GM12892 (cell line): ENCODE results near the gene HPS5.

Experiments
- POLR2A ChIP-seq: IDR thresholded peaks from 2 replicates; pipeline ENCODE4 v1.6.1; 2011; ENCODE audit warnings: low read depth, low read length, control low read depth
- POLR2AphosphoS5 ChIP-seq: IDR thresholded peaks from 2 replicates; pipeline ENCODE4 v1.6.1; 2011; ENCODE audit warnings: low read depth, low read length, control low read depth
- TAF1 ChIP-seq: IDR thresholded peaks from 2 replicates; pipeline ENCODE4 v1.6.1; 2011; ENCODE audit warnings: low read depth, mild to moderate bottlenecking, control low read depth, low read length, borderline replicate concordance

DNA sequence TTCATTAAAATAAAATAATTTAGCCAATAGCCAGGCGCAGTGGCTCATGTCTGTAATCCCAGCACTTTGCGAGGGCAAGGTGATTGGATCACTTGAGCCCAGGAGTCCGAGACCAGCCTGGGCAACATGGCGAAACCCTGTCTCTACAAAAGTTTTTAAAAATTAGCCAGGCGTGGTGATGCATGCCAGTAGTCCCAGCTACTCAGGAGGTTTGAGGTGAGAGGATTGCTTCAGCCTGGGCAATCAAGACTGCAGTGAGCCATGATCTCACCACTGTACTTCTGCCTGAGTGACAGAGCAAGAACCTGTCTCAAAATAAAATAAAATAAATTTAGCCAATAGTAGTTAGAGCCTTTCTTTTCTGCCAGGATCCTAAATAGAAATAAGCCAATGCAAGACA lies 12.2 kb downstream of the HPS5 start:
- no peak for TF ChIP-seq TAF1
- TF ChIP-seq POLR2A = no peak
- no peak for TF ChIP-seq POLR2AphosphoS5
